IPS-18c (cell line): ENCODE results near the gene LCN1.

Source experiments
- H3K4me3 ChIP-seq: 2 replicates; pipeline ENCODE4 v1.7.0; 2013; ENCODE audit warnings: low read depth, mild to moderate bottlenecking, low read length, moderate library complexity; ENCODE audit not compliant: insufficient read depth
- H3K9me3 ChIP-seq: one replicate; pipeline ENCODE4 v1.6.1; 2013; ENCODE audit warnings: mild to moderate bottlenecking, low read length, moderate library complexity; ENCODE audit not compliant: control insufficient read depth, insufficient read depth

Gene LCN1

DNA sequence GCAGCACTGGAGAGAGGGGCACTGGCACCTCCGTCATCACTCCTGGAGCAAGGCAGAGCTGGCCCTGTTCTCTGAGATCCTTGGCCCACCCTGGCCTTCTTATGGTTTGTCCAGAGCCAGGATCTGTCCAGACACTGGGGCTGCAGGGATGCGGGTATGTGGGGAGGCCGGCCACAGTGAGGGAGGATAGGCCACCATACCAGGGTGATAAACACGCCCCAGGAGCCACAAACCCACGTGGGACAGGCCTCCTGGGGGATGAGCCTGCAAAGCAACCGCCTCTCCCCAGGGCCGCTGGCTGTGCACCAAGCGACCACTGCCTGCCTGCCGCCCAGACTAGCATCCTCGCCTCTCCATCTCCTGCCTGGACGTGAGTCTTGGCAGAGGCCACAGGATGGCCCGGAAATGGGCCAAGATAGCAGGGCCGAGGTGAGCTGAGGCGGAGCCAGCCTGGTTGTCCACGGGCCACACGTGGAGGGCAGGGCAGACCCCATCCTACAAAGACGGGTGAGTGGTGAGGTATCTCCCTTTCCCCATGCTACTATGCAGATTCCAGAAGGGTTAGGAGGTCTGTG, 29.2 kb downstream of the LCN1 start:
- peaks cover 3% of the 10 kb centered on the region for H3K9me3 ChIP-seq
- no peak overlapping the region for H3K4me3 ChIP-seq

DNA sequence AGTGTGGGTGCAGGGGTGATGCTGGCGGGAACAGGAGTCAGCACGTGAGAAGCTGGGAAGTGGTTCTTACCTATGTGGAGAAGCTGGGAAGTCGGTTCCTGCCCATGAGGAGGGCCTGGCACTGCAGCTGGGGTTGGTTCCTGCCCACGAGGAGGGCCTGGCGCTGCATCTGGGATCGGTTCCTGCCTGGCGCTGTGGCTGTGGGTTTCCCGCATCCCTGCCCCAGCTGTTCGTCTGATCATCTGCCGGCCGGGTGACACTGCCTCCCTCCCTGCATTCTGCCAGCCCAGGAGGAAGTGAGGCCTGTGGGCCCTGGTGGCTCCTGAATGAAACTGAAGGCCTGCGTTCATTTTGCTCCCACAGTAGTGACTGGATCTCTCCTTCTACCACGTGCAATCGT, 29.8 kb downstream of the LCN1 start:
- H3K9me3 ChIP-seq: peaks cover 3% of the 10 kb centered on the region
- no peak overlapping the region for H3K4me3 ChIP-seq

- Histone ChIP-seq H3K4me3 (no peak overlapping the region), H3K9me3 (peaks cover 3% of the 10 kb centered on the region)
These were observed 30.2 kb downstream of the LCN1 start for GRCh38 chr9:135551456-135551855.

GRCh38 chr9:135552021-135552697, 30.9 kb downstream of the LCN1 start:
- H3K9me3 ChIP-seq: peaks cover 3% of the 10 kb centered on the region

GRCh38 chr9:135552698-135553171, 31.5 kb downstream of the LCN1 start:
- Histone ChIP-seq H3K4me3 (no peak overlapping the region), H3K9me3 (peaks cover 3% of the 10 kb centered on the region)

More at GRCh38 chr9:135552021-135552697, 30.9 kb downstream of the LCN1 start:
- no peak overlapping the region for H3K4me3 ChIP-seq

- Histone ChIP-seq H3K9me3 (peaks cover 3% of the 10 kb centered on the region), H3K4me3 (no peak overlapping the region)
These were observed 33.5 kb downstream of the LCN1 start for GRCh38 chr9:135554718-135555117.

DNA sequence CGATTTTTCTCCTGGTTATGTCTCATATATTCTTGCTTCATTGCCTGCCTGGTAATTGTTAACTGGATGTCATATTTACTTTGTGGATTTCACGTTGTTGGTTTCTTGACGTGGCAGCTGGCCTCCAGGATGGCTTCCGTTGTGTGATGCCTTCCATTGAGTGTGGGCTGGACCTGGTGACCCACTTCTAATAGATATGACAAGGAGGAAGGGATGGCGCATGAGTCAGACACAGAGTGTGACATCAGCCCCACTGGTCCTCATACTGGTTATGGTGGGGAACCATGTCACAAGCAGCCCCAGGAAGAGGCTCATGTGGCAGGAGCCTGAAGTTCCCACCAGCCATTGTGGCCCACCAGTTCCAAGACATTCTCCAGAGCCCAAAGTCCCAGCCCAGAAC, 34.0 kb downstream of the LCN1 start:
- peaks cover 3% of the 10 kb centered on the region for H3K9me3 ChIP-seq
- no peak overlapping the region for H3K4me3 ChIP-seq

DNA sequence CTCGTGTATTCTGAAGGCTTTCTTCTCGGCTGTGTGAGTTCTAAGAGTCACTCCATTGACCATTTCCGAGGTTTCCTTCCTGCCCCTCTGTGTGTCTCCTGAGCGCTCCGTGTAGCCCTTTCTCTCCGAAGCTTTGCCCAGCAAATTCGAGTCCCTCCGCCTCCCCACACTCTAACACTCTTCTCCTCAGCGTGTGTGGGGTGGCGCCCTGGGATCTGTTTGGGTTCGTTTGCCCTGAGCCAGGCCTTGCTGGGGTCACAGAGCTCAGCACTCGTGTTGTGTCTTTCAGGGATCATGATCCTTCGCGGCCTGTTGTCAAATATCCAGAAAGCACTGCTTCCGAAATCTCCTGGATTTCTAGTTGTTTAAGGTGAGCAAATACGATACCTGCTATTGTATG, 34.7 kb downstream of the LCN1 start:
- no peak overlapping the region for H3K4me3 ChIP-seq

DNA sequence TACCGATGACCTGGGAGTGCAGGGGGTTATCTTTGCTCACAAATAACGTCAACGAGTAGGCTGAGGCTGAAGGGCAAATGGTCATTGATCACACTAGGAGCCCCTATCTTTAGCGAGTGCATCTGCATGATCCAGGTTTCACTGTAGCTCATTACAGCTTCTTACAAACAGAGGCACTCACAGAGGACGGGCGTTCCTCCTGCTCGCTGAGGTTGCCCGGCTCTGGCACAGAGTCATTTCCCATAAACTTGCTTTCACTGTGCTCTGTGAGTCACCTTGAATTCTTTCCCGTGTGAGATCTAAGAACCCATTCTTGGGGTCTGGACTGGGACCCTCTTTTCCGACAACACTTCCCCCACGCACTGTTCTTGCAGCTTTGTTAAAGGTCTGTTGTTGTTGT, 38.4 kb downstream of the LCN1 start:
- Histone ChIP-seq H3K4me3 (no peak overlapping the region), H3K9me3 (peaks cover 2% of the 10 kb centered on the region)

More for the DNA sequence above, 34.7 kb downstream of the LCN1 start:
- peaks cover 3% of the 10 kb centered on the region for H3K9me3 ChIP-seq

DNA sequence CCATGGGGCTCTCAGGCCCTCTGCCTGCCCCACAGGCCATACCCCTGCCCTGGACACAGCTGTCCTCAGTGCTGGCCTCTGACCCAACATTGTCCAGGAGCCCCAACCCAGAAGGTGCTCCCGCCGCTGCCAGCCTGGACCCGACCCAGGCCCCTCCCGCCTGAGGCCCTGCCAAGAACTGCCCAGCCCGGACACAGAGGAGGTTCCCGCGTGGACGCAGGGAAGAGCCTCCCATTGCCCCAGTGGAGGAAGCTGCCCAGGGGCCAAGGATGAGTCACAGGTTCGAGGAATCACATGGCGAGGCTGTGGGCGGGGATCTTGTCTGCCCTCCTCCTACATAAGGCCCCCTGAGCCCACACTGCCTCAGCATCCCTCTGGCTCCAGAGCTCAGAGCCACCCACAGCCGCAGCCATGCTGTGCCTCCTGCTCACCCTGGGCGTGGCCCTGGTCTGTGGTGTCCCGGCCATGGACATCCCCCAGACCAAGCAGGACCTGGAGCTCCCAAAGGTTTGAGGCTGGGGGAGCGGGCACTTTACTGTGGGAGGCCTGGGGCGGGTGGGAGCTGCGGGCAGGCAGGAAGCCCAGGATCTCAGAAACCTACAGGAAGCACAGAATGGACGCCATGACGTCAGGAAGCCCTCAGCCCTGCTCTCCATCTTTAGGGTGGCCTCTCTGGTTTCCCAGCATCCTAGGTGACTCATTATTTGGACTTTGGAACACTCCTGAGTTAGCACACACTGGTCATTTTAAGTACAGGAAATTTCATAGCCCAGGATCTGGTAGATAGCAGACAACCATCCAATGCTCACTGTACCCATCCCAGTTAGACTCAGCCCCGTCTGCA, 40.4 kb downstream of the LCN1 start, which contains the start of gene PAEP:
Gene PAEP (plus strand): TSS at position 366 of the 844 bp plus-strand sequence.
- H3K9me3 ChIP-seq: peaks cover 2% of the 10 kb centered on the region

GRCh38 chr9:135562235-135562745, 41.0 kb downstream of the LCN1 start:
- no peak overlapping the region for H3K4me3 ChIP-seq

More for the DNA sequence above, 40.4 kb downstream of the LCN1 start, which contains the start of gene PAEP:
- no peak within 1 kb of the TSS for H3K4me3 ChIP-seq

GRCh38 chr9:135563039-135563476, 41.8 kb downstream of the LCN1 start:
- Histone ChIP-seq H3K4me3 (no peak overlapping the region), H3K9me3 (peaks cover 2% of the 10 kb centered on the region)

More at GRCh38 chr9:135562235-135562745, 41.0 kb downstream of the LCN1 start:
- H3K9me3 ChIP-seq: peaks cover 2% of the 10 kb centered on the region

DNA sequence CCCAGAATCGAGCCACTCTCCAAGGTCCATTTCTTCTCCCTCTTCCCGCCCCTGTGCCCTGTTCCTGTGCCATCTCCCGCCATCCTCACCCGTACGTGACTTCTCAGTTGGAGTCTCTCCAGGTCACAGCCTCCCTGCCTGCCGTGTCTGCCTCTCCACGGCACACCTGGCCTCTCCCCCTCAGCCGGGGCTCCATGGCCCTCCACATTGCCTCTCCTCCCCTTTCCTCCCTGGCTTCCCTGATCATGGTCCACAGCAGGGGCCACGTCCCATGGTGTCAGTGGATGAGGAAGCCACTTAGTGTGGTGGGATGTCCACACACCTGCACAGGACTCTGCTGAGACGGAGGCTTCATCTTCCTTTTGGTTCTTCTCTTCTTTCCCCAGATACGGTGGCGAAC, 42.6 kb downstream of the LCN1 start:
- Histone ChIP-seq H3K9me3 (peaks cover 2% of the 10 kb centered on the region), H3K4me3 (no peak overlapping the region)

GRCh38 chr9:135565141-135565628, 43.9 kb downstream of the LCN1 start:
- Histone ChIP-seq H3K4me3 (no peak overlapping the region), H3K9me3 (peaks cover 2% of the 10 kb centered on the region)

GRCh38 chr9:135565636-135566035, 44.4 kb downstream of the LCN1 start:
- Histone ChIP-seq H3K4me3 (no peak overlapping the region), H3K9me3 (peaks cover 2% of the 10 kb centered on the region)

DNA sequence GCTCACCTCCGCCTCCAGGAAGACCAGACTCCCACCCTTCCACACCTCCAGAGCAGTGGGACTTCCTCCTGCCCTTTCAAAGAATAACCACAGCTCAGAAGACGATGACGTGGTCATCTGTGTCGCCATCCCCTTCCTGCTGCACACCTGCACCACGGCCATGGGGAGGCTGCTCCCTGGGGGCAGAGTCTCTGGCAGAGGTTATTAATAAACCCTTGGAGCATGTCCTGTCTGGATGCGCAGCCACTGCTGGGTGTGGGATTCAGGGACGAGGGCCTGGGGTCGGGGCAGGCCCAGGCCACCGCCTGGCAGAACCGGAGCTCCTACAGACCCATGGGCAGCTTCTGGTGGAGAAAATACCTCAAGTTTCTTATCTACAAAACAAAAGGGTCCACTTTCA, 45.3 kb downstream of the LCN1 start:
- no peak overlapping the region for H3K4me3 ChIP-seq

GRCh38 chr9:135567311-135567710, 46.1 kb downstream of the LCN1 start:
- Histone ChIP-seq H3K4me3 (no peak overlapping the region), H3K9me3 (no peaks in the 10 kb centered on the region)

More for the DNA sequence above, 45.3 kb downstream of the LCN1 start:
- H3K9me3 ChIP-seq: peaks cover 2% of the 10 kb centered on the region
